GM23338 (cell line): Measurements from ENCODE around the gene SLC35D3.

Experiments
- CREB1 ChIP-seq: fragments of 250-450 bp; sonication (Bioruptor Pico); IDR thresholded peaks from 2 replicates; pipeline ENCODE4 v1.5.0; 2020; ENCODE audit warnings: low read depth, mild to moderate bottlenecking, moderate library complexity
- EZH2 ChIP-seq: fragments of 200-600 bp; sonication (generic); IDR thresholded peaks from one replicate; pipeline ENCODE4 v1.8.0; 2017; ENCODE audit warnings: antibody characterized with exemption, mild to moderate bottlenecking, low read depth; ENCODE audit not compliant: unreplicated experiment
- TF ChIP-seq, protein P1 (sequence below), 2 experiments: fragments of 200-600 bp in 1 of 2; sonication (generic) in 1 of 2; conservative IDR thresholded peaks; 2 replicates each; pipeline versions ENCODE4 v1.5.1 to v1.6.1; 2016 to 2017; ENCODE audit warnings: antibody characterized with exemption in 2 of 2, low read depth in 2 of 2, mild to moderate bottlenecking in 2 of 2, moderate library complexity in 1 of 2

DNA sequence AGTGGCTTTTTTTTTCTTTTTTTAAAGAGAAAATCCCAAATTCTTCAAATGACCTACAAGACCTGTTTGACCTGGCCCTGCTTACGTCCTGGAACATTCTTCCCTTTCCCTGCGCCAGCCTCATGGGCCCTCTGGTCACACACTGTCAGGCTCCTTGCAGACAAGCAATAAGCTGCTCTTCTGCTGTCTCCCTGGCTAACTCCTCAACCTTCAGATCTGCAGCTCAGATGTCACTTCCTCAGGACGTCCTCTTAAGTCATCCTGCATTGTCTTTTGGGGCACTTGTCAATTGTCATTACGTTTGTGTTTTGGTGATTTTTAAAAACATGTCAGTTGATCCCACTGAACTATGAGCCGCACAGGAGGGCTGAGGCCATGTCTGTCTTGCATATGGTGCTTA is 28.9 kb upstream of the SLC35D3 start:
- TF ChIP-seq, protein P1, sequence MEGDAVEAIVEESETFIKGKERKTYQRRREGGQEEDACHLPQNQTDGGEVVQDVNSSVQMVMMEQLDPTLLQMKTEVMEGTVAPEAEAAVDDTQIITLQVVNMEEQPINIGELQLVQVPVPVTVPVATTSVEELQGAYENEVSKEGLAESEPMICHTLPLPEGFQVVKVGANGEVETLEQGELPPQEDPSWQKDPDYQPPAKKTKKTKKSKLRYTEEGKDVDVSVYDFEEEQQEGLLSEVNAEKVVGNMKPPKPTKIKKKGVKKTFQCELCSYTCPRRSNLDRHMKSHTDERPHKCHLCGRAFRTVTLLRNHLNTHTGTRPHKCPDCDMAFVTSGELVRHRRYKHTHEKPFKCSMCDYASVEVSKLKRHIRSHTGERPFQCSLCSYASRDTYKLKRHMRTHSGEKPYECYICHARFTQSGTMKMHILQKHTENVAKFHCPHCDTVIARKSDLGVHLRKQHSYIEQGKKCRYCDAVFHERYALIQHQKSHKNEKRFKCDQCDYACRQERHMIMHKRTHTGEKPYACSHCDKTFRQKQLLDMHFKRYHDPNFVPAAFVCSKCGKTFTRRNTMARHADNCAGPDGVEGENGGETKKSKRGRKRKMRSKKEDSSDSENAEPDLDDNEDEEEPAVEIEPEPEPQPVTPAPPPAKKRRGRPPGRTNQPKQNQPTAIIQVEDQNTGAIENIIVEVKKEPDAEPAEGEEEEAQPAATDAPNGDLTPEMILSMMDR (conservative IDR thresholded peaks at IDR 0.05; ENCODE audit: low read depth in 2 of 2) = no peak
- TF ChIP-seq EZH2 = no peak
- TF ChIP-seq CREB1 (CRISPR knock-in tag) = no peak
